Lung (tissue), 12 donors: ENCODE results near the gene HNF4A. TPM values are rescaled to one million over a fixed set of nuclear protein-coding genes. Genes with fewer than 3 reads are reported as not detected.

Source experiments
- ATAC-seq: fragments of 200-7000 bp; cut with Tn5 transposase; one replicate; pipeline ENCODE4 v1.9.1; 2020; ENCODE audit warnings: moderate number of reproducible peaks; ENCODE audit not compliant: insufficient read depth, low FRiP score
- DNase-seq, 3 donors: peaks; one replicate each; pipeline ENCODE4 v3.0.0-alpha.2; 2013 to 2017
- H3K27ac ChIP-seq, 2 donors: one replicate each; pipeline ENCODE4 v1.5.1; 2013; ENCODE audit warnings: mild to moderate bottlenecking in 2 of 2, moderate library complexity in 2 of 2, control low read depth in 1 of 2, inconsistent platforms in 1 of 2, low read depth in 1 of 2, low read length in 1 of 2
- H3K27me3 ChIP-seq, 3 donors: one replicate each; pipeline ENCODE4 v1.5.1; 2013; ENCODE audit warnings: low read length in 2 of 3; ENCODE audit not compliant: control insufficient read depth in 3 of 3, insufficient read depth in 3 of 3
- H3K36me3 ChIP-seq, 4 donors: one replicate each; pipeline ENCODE4 v1.5.1; 2013; ENCODE audit warnings: low read length in 4 of 4, mild to moderate bottlenecking in 1 of 4, moderate library complexity in 1 of 4; ENCODE audit not compliant: control insufficient read depth in 4 of 4, insufficient read depth in 4 of 4
- H3K4me1 ChIP-seq, 5 donors: one replicate each; pipeline ENCODE4 v1.5.1; 2013; ENCODE audit warnings: low read length in 5 of 5, mild to moderate bottlenecking in 2 of 5, moderate library complexity in 1 of 5; ENCODE audit not compliant: control insufficient read depth in 5 of 5, insufficient read depth in 5 of 5
- H3K4me3 ChIP-seq: one replicate; pipeline ENCODE4 v1.5.1; 2013; ENCODE audit warnings: mild to moderate bottlenecking, control low read depth, moderate library complexity
- H3K9ac ChIP-seq, 2 donors: one replicate each; pipeline ENCODE4 v1.5.1; 2013; ENCODE audit warnings: low read length in 2 of 2, control low read depth in 1 of 2; ENCODE audit not compliant: insufficient read depth in 1 of 2
- H3K9me3 ChIP-seq, 4 donors: one replicate each; pipeline ENCODE4 v1.5.1; 2013; ENCODE audit warnings: low read length in 3 of 4, mild to moderate bottlenecking in 1 of 4, moderate library complexity in 1 of 4; ENCODE audit not compliant: control insufficient read depth in 4 of 4, insufficient read depth in 3 of 4
- WGBS, 2 donors: extraction: QIAGEN DNeasy Blood & Tissue Kit; methylation state at CpG; one replicate each; pipeline ENCODE4 v1.1.7; 2013; 5-methylcytosine and 5-hydroxymethylcytosine counted together
- polyA plus RNA-seq, 2 donors: library from polyadenylated mRNA; stranded (reverse); fragments of 200-250 nt; gene quantifications; one replicate each; pipeline ENCODE4 v1.2.1, GENCODE V29; 2013
- total RNA-seq, 2 donors: library from RNA; depleted of rRNA in 1 of 2; stranded (reverse); fragments of >200 nt in 1 of 2; gene quantifications; one replicate each; pipeline ENCODE4 v1.2.1, GENCODE V29; 2014 to 2021
- TF ChIP-seq, protein P1 (sequence below): IDR thresholded peaks from 2 replicates; pipeline ENCODE4 v1.5.1; 2012; ENCODE audit warnings: mild to moderate bottlenecking; ENCODE audit errors: control extremely low read depth, extremely low read depth
- donor health status: control.
- donor health status: control.
- donor health status: Bipolar disorder and iron deficiency.
- donor health status: healthy.
- donor health status: DM: yes; HTN: yes; CAD: no.

Gene HNF4A
- total and polyA plus RNA-seq, 4 donors = 0.14 to 1.3 (median 0.41) TPM

DNA sequence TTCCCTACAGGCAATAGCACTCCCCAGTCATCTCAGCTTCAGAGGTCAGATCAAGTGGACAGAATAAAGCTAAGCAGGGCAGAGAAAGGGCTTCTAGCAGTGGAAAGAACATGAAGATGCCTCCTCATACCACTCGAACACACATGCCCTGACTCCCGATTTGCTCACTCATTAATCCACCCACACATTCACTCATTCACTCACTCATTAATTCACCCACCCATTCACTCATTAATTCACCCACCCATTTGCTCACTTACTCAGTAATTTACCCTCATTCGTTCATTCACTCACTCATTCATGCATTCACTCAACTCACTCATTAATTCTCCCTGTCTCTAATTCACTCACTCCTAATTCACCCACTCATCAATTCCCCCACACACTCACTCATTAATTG is 43.9 kb downstream of the HNF4A start:
- H3K36me3 ChIP-seq = no peaks in the 10 kb centered on the region
- TF ChIP-seq, protein P1, sequence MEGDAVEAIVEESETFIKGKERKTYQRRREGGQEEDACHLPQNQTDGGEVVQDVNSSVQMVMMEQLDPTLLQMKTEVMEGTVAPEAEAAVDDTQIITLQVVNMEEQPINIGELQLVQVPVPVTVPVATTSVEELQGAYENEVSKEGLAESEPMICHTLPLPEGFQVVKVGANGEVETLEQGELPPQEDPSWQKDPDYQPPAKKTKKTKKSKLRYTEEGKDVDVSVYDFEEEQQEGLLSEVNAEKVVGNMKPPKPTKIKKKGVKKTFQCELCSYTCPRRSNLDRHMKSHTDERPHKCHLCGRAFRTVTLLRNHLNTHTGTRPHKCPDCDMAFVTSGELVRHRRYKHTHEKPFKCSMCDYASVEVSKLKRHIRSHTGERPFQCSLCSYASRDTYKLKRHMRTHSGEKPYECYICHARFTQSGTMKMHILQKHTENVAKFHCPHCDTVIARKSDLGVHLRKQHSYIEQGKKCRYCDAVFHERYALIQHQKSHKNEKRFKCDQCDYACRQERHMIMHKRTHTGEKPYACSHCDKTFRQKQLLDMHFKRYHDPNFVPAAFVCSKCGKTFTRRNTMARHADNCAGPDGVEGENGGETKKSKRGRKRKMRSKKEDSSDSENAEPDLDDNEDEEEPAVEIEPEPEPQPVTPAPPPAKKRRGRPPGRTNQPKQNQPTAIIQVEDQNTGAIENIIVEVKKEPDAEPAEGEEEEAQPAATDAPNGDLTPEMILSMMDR = no peak
- no peaks in the 10 kb centered on the region for H3K27me3 ChIP-seq
- H3K4me3 ChIP-seq = no peak overlapping the region
- H3K27ac ChIP-seq = no peak overlapping the region
- 83 to 93% methylated on average over 3 of the region's 3 CpGs for WGBS, 2 donors
- DNase-seq = no peak
- no peak overlapping the region for H3K9ac ChIP-seq
- peaks cover 0 to 6% (median under 1%) of the 10 kb centered on the region in 5 donors for H3K4me1 ChIP-seq
- no peak for ATAC-seq
- H3K9me3 ChIP-seq = no peaks in the 10 kb centered on the region

DNA sequence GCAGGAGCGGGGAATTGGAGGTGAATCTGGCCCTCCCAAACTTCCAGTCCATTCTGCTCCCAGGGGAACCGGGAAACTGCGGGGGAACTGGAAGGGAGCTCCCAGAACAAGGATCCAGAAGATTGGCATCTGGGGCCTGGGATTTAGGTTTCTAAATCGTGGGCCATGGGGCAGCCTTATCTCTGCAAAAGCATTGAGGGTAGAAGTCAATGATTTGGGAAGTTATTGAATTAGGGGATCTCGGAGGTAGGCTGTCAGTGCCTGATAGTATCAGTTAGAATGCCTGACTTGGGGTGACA is 45.1 kb downstream of the HNF4A start:
- H3K27ac ChIP-seq = no peak overlapping the region
- ATAC-seq = no peak
- peaks cover 0 to 2% (median 0%) of the 10 kb centered on the region in 4 donors for H3K9me3 ChIP-seq
- peaks cover 0 to 3% (median 0%) of the 10 kb centered on the region in 5 donors for H3K4me1 ChIP-seq
- no peak for DNase-seq
- H3K36me3 ChIP-seq = no peaks in the 10 kb centered on the region
- WGBS, 2 donors = 79 to 87% methylated on average over 5 of the region's 5 CpGs
- no peak overlapping the region for H3K4me3 ChIP-seq
- TF ChIP-seq, protein P1 = no peak
- no peaks in the 10 kb centered on the region for H3K27me3 ChIP-seq
- H3K9ac ChIP-seq = no peak overlapping the region

DNA sequence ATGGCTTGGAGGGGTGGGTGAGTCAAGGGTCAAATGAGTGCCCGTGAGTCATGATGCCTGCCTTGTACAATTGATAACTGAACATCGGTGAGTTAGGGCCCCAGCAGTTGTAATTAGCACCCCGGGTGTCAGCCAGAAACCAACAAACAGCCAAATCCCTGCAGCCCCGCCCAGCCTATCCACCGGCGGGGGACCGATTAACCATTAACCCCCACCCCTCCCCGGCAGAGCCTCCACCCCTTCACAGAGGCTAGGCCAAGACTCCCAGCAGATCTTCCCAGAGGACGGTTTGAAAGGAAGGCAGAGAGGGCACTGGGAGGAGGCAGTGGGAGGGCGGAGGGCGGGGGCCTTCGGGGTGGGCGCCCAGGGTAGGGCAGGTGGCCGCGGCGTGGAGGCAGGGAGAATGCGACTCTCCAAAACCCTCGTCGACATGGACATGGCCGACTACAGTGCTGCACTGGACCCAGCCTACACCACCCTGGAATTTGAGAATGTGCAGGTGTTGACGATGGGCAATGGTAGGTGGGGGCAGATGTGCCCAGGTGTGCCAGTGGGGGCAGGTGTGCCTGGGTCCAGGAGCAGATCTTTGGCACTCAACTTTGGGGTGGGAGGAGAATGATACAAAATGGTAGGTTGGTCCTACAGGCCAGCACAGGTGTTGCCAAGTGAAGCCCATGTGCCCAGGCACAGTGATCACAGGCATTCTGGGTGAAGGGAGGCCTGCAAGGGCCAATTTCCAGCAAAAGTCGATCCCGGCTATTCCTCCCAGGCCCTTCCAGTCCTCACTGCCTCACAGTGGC is 45.7 kb downstream of the HNF4A start:
- Histone ChIP-seq H3K9ac (no peak overlapping the region), H3K4me1 (peaks cover 0 to 3% (median 0%) of the 10 kb centered on the region in 5 donors), H3K4me3 (no peak overlapping the region), H3K36me3 (no peaks in the 10 kb centered on the region), H3K9me3 (peaks cover 0 to 2% (median 0%) of the 10 kb centered on the region in 4 donors), H3K27ac (no peak overlapping the region), H3K27me3 (no peaks in the 10 kb centered on the region)
- ATAC-seq = no peak
- WGBS, 2 donors = 78 to 89% methylated on average over 23 of the region's 23 CpGs
- no peak for DNase-seq
- TF ChIP-seq, protein P1 = no peak
